Glomerular visceral epithelial cell (primary cell): ENCODE data around the gene GIGYF1.
"Not testable (repeated sequence)": the region's sequence is repeated elsewhere in the genome, so short reads cannot be mapped to it uniquely, and the experiment has no call there.

Source experiments
- DNase-seq: peaks from one replicate; pipeline ENCODE4 v3.0.0-alpha.2; 2016; ENCODE audit errors: extremely low spot score

GIGYF1 gene

GRCh38 chr7:100671353-100672327 is 22.4 kb downstream of the GIGYF1 start:
- DNase-seq, result no peak

DNA sequence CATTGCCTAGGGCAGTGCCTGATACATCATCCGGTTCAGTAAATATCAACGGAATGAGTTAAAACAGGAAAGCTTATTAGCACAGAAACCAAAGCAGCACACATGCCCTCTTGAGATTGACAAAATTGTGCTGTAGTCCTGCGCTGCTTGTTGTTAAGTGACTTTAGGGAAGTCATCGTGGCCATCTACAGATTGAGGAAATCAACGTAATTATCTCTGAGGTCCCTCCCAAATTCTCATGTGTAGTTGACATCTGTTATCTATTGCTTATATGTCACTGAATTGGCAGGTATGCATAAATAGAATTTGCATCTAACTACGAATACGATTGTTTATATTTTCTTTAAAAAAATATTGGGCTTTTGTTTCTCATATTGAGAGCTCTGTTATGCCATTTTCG is 24.0 kb downstream of the GIGYF1 start:
- DNase-seq, result no peak

DNA sequence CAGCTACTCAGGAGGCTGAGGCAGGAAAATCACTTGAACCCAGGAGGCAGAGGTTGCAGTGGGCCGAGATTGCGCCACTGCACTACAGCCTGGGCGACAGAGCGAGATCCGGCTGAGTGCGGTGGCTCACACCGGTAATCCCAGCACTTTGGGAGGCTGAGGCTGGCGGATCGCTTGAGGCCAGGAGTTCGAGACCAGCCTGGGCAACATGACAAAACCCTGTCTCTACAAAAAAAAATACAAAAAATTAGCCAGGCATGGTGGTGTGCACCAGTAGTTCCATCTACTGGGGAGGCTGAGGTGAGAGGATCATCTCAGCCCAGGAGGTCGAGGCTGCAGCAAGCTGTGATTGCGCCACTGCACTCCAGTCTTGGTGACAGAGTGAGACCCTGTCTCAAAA is 24.9 kb downstream of the GIGYF1 start:
- not testable (repeated sequence) for DNase-seq

- no peak for DNase-seq
Observed at GRCh38 chr7:100668069-100668449, 26.0 kb downstream of the GIGYF1 start.

DNA sequence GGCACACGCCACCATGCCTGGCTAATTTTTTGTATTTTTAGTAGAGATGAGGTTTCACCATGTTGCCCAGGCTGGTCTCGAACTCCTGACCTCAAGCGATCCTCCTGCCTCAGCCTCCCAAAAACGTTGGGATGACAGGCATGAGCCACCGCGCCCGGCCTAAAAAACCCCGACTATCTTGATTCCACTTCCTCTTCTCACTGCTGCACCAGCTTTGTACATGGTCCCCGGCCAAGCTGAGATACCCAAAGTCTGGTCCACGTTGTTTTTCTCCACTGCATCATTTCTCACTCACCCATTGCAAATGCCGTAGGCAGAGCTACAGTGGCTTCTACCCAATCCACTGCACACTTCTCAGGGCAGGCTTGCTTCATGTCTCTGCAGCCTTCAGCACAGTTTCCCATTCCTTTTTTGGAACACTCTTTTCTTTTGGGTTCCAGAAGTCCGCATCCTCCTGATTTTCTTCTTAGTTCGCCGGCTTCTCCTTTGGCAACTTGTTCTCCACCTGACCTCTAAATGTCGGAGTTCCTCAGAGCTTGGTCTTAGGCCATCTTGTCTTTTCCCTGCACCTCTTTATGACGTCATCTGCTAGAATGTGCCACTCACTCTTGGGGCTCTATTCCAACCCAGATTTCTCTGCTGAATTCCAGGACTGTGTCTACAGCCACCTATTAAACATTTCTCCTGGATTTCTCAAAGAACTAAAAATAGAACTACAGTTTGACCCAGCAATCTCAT is 26.6 kb downstream of the GIGYF1 start:
- no peak for DNase-seq

GRCh38 chr7:100665168-100665726 is 28.8 kb downstream of the GIGYF1 start:
- no peak for DNase-seq

DNA sequence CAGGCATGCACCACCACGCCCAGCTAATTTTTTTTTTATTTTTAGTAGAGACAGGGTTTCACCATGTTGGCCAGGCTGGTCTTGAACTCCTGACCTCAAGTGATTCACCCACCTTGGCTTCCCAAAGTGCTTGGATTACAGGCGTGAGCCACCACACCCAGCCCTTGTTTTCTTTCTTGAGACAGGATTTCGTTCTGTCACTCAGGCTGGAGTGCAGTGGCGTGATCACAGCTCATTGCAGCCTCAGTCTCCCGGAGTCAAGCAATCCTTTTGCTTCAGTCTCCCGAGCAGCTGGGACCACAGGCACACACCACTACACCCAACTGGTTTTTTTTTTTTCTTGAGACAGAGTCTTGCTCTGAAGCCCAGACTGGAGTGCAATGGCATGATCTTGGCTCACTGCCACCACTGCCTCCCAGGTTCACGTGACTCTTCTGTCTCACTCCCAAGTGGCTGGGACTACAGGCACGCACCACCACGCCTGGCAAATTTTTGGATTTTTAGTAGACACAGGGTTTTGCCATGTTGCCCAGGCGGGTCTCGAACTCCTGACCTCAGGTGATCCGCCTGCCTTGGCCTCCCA is 31.8 kb downstream of the GIGYF1 start:
- not testable (repeated sequence) for DNase-seq

DNA sequence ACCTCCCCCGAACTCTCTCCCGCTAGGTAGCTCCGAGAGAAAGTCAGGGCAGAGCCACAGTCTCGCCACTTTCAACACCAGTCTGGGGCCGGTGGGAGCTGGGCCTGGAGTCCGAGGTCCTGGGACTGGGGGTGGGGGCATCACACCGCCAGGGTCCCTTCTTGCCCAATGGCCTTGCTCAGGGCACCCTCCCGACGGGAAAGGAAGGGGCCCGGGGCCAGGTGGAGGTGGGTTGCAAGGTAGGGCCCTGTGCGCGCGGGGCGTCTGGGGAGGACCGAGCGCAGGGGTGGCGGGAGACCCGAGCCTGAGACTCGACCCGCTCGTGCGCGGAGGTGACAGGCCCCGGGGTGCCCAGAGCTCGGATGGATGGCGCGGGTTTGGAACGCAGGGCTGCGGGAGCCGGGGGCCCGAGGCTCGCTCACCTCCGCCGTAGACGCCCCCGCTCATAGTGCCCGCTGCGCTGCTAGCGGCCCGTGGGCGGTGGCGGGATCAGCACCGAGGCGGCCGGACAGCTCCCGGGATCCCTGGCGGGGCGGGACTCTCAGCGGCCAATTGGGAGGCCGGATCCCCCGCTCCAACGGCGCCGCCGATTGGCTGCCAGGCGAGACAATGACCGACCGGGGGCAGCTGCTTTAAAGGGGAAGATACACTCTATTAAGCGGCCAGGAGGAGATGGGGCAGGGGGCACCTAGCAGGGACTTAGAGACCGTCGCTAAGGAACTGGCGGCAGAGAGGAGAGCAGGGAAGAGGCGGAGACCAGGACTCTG is 38.0 kb downstream of the GIGYF1 start, which contains the start of gene ACTL6B:
ACTL6B (minus strand) TSS at position 541 of the 767 bp plus-strand sequence; CDS start at position 447, 94 bp downstream.
- no peak for DNase-seq

DNA sequence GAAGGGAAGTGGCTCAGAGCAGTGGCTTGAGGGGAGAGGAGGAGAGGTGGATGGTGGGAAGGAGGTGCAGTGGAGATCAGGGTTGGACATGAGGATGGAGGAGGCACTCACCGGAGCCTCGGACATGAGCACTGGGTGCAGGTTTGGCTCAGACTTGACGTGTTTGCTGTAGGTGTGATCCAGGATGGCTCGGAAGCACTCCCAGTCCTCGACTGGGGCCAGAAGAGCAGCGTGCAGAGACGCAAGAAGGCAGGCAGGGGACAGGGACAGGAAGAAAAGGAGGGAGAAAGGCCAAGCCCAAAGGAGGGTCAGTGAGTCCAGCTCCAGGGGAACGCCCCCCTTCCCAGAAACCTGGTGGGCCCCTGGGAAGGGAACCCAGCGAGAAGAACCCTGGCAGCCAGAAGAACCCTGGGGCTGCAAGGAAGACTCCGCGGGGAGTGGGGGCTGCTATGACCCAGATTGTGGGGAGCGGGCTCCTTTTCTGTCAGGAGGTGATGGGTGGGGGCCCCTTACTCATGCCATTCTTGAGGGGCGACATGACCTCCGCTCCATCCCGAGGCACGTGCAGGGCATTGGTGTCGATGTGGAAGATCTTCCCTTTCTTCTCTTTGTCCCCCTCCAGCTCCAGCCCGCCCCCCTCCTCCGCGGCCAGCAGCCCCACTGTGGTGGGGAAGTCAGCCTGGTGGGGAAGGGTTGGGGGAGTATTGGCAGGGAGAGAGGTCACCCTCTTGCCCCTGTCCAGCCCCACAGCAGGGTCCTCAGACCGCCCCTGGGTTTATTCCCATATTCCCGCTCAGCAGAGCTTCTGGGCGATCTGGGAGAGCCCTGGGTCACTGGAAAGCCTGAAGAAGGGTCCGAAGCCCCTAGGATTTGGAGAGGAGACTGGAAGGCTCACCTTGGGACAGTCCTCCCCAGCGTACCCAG is 38.9 kb downstream of the GIGYF1 start:
- no peak for DNase-seq

GRCh38 chr7:100649826-100650565 is 44.1 kb downstream of the GIGYF1 start:
- DNase-seq, result no peak

DNA sequence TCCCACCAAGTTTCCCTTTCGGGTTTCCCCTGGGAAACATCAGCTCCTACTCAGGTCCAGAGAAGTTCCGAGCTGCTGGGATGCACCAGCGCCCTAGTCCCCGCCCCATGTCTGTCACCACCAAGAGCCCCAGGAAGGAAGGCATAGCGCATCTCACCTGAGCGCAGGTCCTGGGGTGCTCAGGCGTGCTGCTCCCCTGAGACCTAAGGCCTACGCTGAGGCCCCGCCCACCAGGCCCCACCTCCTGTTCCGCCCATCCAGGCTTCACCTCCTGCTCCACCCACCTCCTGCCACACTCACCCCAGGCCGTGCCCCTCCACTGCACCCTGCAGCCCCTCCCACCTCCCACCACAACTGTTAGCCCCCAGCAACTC is 51.5 kb downstream of the GIGYF1 start:
- no peak for DNase-seq

GRCh38 chr7:100641860-100642533 is 52.1 kb downstream of the GIGYF1 start:
- no peak for DNase-seq

DNA sequence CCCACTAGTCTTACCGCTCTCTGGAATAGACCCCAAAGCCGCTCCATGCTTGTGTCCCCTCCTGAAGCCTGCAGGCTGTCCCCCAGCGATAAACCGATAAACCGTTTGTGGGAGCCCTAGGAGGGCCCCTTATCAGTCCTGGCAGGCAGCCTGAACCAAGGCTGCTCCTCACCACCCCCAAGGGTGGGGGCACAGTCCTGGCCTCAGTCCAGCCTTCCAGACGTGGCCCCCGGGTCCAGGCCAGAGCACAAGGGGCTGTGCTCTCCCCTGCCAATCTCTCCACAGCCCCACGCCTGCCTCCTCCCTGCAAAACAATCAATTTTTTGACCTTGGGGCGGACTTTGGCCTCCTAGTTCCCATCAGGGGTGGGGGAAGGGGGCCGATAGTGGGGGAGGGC is 52.6 kb downstream of the GIGYF1 start, which contains the start of gene TFR2:
TFR2 (minus strand) TSS at position 90 of the 397 bp plus-strand sequence; CDS start at position 47, 43 bp downstream.
- no peak for DNase-seq

GRCh38 chr7:100640517-100641440 is 53.3 kb downstream of the GIGYF1 start:
- no peak for DNase-seq

- DNase-seq, result no peak
Observed at GRCh38 chr7:100639995-100640516, 54.0 kb downstream of the GIGYF1 start.

DNA sequence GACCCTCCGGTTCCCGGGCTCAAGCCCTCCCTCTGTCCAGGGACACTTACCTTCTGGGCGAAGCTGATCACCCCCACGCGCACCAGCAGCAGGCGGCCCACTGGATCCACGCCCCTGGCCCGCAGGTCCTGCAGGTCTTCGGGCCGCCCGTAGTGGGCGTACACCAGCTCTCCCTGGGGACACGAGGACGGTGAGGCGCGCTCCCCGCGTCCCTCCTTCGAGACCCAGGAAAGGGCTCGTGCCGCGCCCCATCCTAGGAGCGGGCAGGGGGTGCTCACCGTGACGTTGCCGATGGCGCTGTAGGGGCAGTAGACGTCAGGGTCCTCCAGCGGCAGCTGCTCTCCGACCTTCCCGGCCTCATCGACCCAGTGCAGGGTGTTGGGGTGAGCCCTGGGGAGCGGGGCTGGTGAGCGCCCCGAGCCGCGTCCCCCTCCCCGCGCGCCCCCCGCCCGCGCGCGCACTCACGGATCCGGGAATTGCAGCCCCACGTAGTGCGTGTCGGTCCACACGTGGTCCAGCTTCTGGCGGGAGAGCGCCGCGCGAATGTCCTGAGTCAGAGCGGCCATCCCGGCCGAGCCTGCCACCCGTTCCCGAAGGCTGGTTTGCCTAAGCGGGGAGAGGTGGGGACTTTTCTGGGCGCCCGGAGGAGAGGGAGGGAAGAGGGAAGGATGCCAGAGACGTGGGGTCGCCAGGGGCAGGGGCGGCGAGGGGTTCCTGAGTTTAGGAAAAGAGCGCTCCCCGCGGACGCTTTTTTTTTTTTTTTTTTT is 60.9 kb downstream of the GIGYF1 start:
- DNase-seq, result no peak

DNA sequence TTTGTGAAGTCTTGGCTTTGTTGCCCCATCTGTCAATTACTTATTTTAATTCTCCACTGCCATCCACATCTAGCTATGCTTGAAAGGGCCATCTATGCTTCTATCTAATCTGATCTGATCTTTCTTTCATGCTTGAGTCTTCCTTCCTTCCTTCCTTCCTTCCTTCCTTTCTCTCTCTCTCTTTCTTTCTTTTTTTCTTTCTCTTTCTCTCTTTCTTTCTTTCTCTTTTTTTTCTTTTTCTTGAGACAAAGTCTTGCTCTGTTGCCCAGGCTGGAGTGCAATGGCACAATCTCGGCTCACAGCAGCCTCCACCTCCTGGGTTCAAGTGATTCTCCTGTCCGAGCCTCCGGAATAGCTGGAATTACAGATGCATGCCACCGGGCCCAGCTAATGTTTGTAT is 64.0 kb downstream of the GIGYF1 start:
- no peak for DNase-seq
